ENCODE measurements around the gene PSG11.
"Not testable (repeated sequence)": the region's sequence is repeated elsewhere in the genome, so short reads cannot be mapped to it uniquely, and the experiment has no call there.

Gene PSG11

GRCh38 chr19:43026369-43026768 lies at the start of gene PSG11:
TSS of gene PSG11 (minus strand) at chr19:43026469. CDS start at chr19:43026372, 97 bp downstream.
- DNase-seq, result not testable (repeated sequence)

GRCh38 chr19:43062418-43062817 lies 36.1 kb upstream of the PSG11 start:
- not testable (repeated sequence) for DNase-seq

- not testable (repeated sequence) for DNase-seq
Measured at GRCh38 chr19:43061326-43061725, 35.1 kb upstream of the PSG11 start.

GRCh38 chr19:43060254-43060653 lies 34.0 kb upstream of the PSG11 start:
- not testable (repeated sequence) for DNase-seq

GRCh38 chr19:43059482-43059881 lies 33.2 kb upstream of the PSG11 start:
- not testable (repeated sequence) for DNase-seq

GRCh38 chr19:43058440-43058839 lies 32.2 kb upstream of the PSG11 start:
- not testable (repeated sequence) for DNase-seq

- DNase-seq, result not testable (repeated sequence)
Measured at GRCh38 chr19:43047966-43048365, 21.7 kb upstream of the PSG11 start.

- not testable (repeated sequence) for DNase-seq
Measured at GRCh38 chr19:43046578-43046977, 20.3 kb upstream of the PSG11 start.

GRCh38 chr19:43043492-43044180 lies 17.4 kb upstream of the PSG11 start:
- DNase-seq, result not testable (repeated sequence)

- not testable (repeated sequence) for DNase-seq
Measured at GRCh38 chr19:43031645-43032044, 5.4 kb upstream of the PSG11 start.

GRCh38 chr19:43028866-43029265 lies 2.6 kb upstream of the PSG11 start:
- no peak for DNase-seq

- DNase-seq, result not testable (repeated sequence)
Measured at GRCh38 chr19:43027985-43028384, 1.7 kb upstream of the PSG11 start.

GRCh38 chr19:43027061-43027460 lies 792 bp upstream of the PSG11 start:
- DNase-seq, result not testable (repeated sequence)

- not testable (repeated sequence) for DNase-seq
Measured at GRCh38 chr19:43022098-43022497, 4.2 kb downstream of the PSG11 start.

- not testable (repeated sequence) for DNase-seq
Measured at GRCh38 chr19:43021629-43022028, 4.6 kb downstream of the PSG11 start.

- DNase-seq, result not testable (repeated sequence)
Measured at GRCh38 chr19:43019588-43019987, 6.7 kb downstream of the PSG11 start.

- DNase-seq, result not testable (repeated sequence)
Measured at GRCh38 chr19:43005841-43006240, 20.4 kb downstream of the PSG11 start.

GRCh38 chr19:43004846-43005245 lies 21.4 kb downstream of the PSG11 start:
- not testable (repeated sequence) for DNase-seq

- DNase-seq, result not testable (repeated sequence)
Measured at GRCh38 chr19:43003634-43004033, 22.6 kb downstream of the PSG11 start.

- DNase-seq, result not testable (repeated sequence)
Measured at GRCh38 chr19:43002948-43003347, 23.3 kb downstream of the PSG11 start.

GRCh38 chr19:42996161-42996560 lies 30.1 kb downstream of the PSG11 start:
- not testable (repeated sequence) for DNase-seq

GRCh38 chr19:42992029-42992604 lies 34.2 kb downstream of the PSG11 start:
- DNase-seq, result not testable (repeated sequence)

- no peak for DNase-seq
Measured at GRCh38 chr19:42989851-42990250, 36.4 kb downstream of the PSG11 start.

- not testable (repeated sequence) for DNase-seq
Measured at GRCh38 chr19:42989186-42989585, 37.1 kb downstream of the PSG11 start.

All from DMS79 (cell line).